ENCODE data around the gene NUDT16L1. TPM values are rescaled to one million over a fixed set of nuclear protein-coding genes. Genes with fewer than 3 reads are reported as not detected.

NUDT16L1 gene
- total RNA-seq, 1 experiment from 2014 or later = 63.5 TPM

DNA sequence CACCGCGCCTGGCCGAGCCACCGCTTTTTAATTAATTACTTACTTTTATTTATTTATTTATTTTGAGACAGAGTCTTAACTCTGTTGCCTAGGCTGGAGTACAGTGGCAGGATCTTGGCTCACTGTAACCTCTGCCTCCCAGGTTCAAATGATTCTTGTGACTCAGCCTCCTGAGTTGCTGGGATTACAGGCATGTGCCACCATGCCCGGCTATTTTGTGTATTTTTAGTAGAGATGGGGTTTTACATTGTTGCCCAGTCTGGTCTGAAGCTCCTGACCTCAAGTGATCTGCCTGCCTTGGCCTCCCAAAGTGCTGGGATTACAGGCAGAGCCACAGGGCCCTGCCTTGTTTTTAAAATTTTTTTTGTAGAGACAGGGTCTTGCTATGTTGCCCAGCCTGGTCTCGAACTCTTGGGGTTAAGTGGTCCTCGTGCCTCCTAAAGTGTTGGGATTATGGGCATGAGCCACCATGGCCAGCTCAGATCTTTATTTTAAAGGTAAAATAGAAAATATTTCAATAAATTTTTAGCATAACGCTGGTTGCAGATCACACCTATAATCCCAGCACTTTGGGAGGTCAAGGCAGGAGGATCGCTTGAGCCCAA lies 18.3 kb upstream of the NUDT16L1 start:
- Histone ChIP-seq H3K27ac (no peak overlapping the region), H3K9me3 (replicated peaks) (no peaks in the 10 kb centered on the region), H3K36me3 (peaks cover 25% of the 10 kb centered on the region), H3K27me3 (replicated peaks) (no peaks in the 10 kb centered on the region), H3K4me1 (replicated peaks) (no peaks in the 10 kb centered on the region), H3K4me3 (no peak overlapping the region)
- no peak for DNase-seq (ENCODE audit: low read depth in 1 of 2, low spot score in 2 of 2)

DNA sequence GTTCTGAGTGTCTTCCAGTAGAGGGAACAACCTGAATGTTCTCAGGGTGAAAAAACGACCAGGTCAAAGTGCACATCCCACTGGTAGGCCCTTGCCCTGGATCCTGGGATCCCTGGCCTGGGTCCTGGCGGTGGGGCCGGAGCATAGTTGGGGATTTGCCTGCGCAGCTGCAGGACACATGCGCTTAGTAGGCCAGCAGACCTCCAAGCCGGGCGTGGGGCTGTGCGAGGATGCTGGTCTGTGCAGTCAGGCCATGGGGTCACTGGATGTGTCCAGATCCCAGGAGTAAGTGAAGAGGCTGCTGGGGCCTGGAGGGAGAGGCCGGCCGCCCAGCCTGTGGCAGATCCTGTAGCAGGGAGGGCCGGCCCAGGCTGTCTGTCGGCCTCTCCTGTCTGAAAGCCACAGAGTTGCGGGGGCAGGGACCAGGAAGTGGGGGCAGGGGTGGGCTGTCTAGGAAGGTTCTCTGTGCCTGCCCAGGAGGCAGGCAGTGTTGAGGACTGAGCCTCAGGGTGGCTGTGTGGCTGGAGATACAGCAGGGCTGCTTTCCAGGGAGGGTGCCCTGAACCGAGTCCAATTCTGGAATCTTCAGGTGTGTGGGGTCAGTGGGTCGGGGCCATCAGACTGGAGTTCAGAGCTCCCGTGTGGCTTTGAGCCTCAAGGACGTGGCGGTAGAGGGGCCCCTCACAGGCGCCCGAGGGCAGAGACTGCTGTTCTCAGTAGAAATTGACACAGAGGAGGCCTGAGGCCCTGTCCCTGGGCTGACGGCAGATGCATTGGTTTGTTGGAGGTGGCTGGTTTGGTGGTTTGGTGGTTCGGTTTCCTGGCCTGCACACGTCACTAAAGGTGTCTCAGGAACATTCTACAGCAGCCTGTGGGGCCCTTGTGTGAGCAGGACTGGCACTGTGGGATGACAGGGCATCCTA lies 17.2 kb upstream of the NUDT16L1 start:
- H3K4me1 ChIP-seq (replicated peaks) = no peaks in the 10 kb centered on the region
- no peak overlapping the region for H3K27ac ChIP-seq
- H3K36me3 ChIP-seq = peaks cover 30% of the 10 kb centered on the region
- H3K27me3 ChIP-seq (replicated peaks) = no peaks in the 10 kb centered on the region
- no peaks in the 10 kb centered on the region for H3K9me3 ChIP-seq (replicated peaks)
- no peak for DNase-seq (ENCODE audit: low read depth in 1 of 2, low spot score in 2 of 2)
- H3K4me3 ChIP-seq = no peak overlapping the region

- no peaks in the 10 kb centered on the region for H3K9me3 ChIP-seq (replicated peaks)
- no peak overlapping the region for H3K27ac ChIP-seq
- no peak overlapping the region for H3K4me3 ChIP-seq
- no peak for DNase-seq (ENCODE audit: low read depth in 1 of 2, low spot score in 2 of 2)
- no peaks in the 10 kb centered on the region for H3K27me3 ChIP-seq (replicated peaks)
- no peaks in the 10 kb centered on the region for H3K4me1 ChIP-seq (replicated peaks)
- peaks cover 37% of the 10 kb centered on the region for H3K36me3 ChIP-seq
Observed at GRCh38 chr16:4676831-4677230, 16.5 kb upstream of the NUDT16L1 start.

- Histone ChIP-seq H3K27ac (no peak overlapping the region), H3K36me3 (peaks cover 40% of the 10 kb centered on the region), H3K27me3 (replicated peaks) (no peaks in the 10 kb centered on the region), H3K4me3 (no peak overlapping the region), H3K4me1 (replicated peaks) (no peaks in the 10 kb centered on the region), H3K9me3 (replicated peaks) (no peaks in the 10 kb centered on the region)
- DNase-seq (ENCODE audit: low read depth in 1 of 2, low spot score in 2 of 2) = no peak
Observed at GRCh38 chr16:4677390-4677789, 16.0 kb upstream of the NUDT16L1 start.

DNA sequence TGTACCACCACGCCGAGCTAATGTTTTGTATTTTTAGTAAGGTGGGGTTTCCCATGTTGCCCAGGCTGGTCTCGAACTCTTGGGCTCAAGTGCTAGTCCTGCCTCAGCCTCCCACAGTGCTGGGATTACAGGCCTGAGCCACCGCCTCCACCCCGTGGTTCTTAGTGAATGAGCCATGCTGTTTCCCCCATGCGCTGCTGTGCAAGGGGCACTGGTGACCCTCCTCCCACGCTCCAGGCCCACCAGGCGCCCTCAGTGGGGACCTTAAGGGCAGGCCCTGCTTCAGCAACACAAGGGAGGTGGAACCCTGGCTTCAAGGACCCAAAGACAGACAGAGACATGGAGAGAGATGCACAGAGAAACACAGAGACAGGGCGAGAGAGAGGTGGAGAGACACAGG lies 15.4 kb upstream of the NUDT16L1 start:
- H3K27ac ChIP-seq = no peak overlapping the region
- H3K9me3 ChIP-seq (replicated peaks) = no peaks in the 10 kb centered on the region
- no peaks in the 10 kb centered on the region for H3K4me1 ChIP-seq (replicated peaks)
- no peak for DNase-seq (ENCODE audit: low read depth in 1 of 2, low spot score in 2 of 2)
- no peak overlapping the region for H3K4me3 ChIP-seq
- peaks cover 46% of the 10 kb centered on the region for H3K36me3 ChIP-seq
- H3K27me3 ChIP-seq (replicated peaks) = no peaks in the 10 kb centered on the region

GRCh38 chr16:4678596-4678995 lies 14.8 kb upstream of the NUDT16L1 start:
- no peak overlapping the region for H3K27ac ChIP-seq
- no peaks in the 10 kb centered on the region for H3K9me3 ChIP-seq (replicated peaks)
- no peak overlapping the region for H3K4me3 ChIP-seq
- no peaks in the 10 kb centered on the region for H3K27me3 ChIP-seq (replicated peaks)
- H3K36me3 ChIP-seq = peaks cover 48% of the 10 kb centered on the region
- H3K4me1 ChIP-seq (replicated peaks) = no peaks in the 10 kb centered on the region
- no peak for DNase-seq (ENCODE audit: low read depth in 1 of 2, low spot score in 2 of 2)

DNA sequence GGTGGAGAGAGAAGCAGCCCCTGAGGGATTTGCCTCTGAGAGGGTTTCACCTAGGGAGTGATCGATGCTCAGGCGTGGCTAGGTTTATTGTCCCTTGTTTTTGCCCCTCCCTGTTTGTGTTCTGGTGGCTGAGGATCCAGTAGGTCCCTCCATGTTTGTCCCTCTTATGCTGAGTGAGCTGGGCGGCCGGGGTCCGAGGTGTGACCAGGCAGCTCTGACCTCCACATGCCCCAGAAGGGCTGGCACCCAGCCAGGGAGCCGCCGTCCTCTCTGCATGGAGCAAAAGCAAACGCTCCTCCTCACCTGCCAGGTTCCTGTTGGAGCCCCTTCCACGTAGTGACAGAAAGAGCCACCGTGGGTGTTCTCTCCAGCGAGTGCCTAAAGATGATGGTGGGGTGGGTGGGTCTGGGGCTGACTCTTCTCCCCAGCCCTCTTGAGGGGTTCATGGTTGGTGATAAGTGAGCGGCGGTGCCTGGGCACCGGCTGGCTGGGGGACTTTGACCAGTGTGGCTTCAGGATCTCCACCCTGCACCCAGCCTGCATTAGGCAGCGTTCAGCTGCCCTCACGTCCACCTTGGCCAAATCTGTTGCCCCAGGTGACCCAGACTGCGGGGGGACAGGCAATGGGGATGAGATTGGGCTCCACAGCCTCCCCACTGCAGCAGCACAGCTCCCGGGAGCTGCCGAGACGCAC lies 14.1 kb upstream of the NUDT16L1 start:
- no peak for DNase-seq (ENCODE audit: low read depth in 1 of 2, low spot score in 2 of 2)
- no peaks in the 10 kb centered on the region for H3K4me1 ChIP-seq (replicated peaks)
- no peak overlapping the region for H3K4me3 ChIP-seq
- H3K27ac ChIP-seq = no peak overlapping the region
- peaks cover 50% of the 10 kb centered on the region for H3K36me3 ChIP-seq
- no peaks in the 10 kb centered on the region for H3K9me3 ChIP-seq (replicated peaks)
- H3K27me3 ChIP-seq (replicated peaks) = no peaks in the 10 kb centered on the region

DNA sequence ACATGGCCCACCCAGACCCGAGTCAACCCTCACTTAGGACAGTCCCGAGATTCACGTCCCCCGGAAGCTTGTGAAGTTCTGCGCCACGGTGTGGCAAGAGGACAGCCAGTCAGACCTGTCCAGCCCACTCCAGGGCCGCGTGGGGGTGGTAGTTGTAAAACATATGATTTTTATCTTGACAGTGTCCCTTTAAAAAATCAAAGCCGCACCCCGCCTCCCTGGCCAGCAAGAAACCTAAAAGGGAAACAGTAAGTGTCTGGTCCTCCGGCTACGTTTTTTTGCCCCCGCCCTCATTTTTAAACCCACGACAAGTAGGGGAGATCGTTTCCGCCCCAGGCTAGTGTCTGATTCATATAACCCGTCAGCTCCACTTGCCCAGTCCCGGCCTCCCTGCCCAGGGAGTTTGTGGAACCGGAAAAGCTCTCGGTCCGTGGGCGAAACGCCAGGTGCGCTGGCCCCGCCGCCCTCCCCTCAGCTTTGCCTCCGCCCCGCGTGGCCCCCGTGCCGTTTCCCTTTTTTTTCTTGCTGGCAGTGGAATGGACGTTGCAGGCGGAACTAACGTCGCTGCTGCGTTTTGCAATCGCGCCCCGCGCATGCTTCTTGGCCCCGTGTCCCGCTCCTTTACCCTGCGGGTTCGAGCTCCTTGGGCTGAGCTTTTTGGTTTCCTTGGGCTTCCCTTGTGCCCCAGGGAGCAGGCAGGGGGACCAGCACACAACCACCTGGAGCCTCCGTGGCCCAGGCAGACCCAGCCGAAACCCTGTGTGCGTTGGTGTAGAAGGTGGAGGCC lies 13.3 kb upstream of the NUDT16L1 start:
- Histone ChIP-seq H3K36me3 (peaks cover 55% of the 10 kb centered on the region), H3K27ac (no peak overlapping the region), H3K4me1 (replicated peaks) (no peaks in the 10 kb centered on the region), H3K4me3 (no peak overlapping the region), H3K9me3 (replicated peaks) (no peaks in the 10 kb centered on the region), H3K27me3 (replicated peaks) (no peaks in the 10 kb centered on the region)
- DNase-seq (ENCODE audit: low read depth in 1 of 2, low spot score in 2 of 2) = no peak

GRCh38 chr16:4680673-4681470 lies 12.5 kb upstream of the NUDT16L1 start:
- Histone ChIP-seq H3K27me3 (replicated peaks) (no peaks in the 10 kb centered on the region), H3K4me3 (no peak overlapping the region), H3K36me3 (peaks cover 58% of the 10 kb centered on the region), H3K4me1 (replicated peaks) (no peaks in the 10 kb centered on the region), H3K27ac (no peak overlapping the region), H3K9me3 (replicated peaks) (no peaks in the 10 kb centered on the region)
- DNase-seq (ENCODE audit: low read depth in 1 of 2, low spot score in 2 of 2) = no peak

GRCh38 chr16:4681471-4682083 lies 11.8 kb upstream of the NUDT16L1 start:
- DNase-seq (ENCODE audit: low read depth in 1 of 2, low spot score in 2 of 2) = no peak
- H3K27me3 ChIP-seq (replicated peaks) = no peaks in the 10 kb centered on the region
- no peaks in the 10 kb centered on the region for H3K9me3 ChIP-seq (replicated peaks)
- no peak overlapping the region for H3K27ac ChIP-seq
- H3K4me1 ChIP-seq (replicated peaks) = no peaks in the 10 kb centered on the region
- H3K36me3 ChIP-seq = peaks cover 58% of the 10 kb centered on the region
- no peak overlapping the region for H3K4me3 ChIP-seq

- Histone ChIP-seq H3K9me3 (replicated peaks) (no peaks in the 10 kb centered on the region), H3K4me1 (replicated peaks) (no peaks in the 10 kb centered on the region)
Observed at GRCh38 chr16:4682084-4682591, 11.2 kb upstream of the NUDT16L1 start.

DNA sequence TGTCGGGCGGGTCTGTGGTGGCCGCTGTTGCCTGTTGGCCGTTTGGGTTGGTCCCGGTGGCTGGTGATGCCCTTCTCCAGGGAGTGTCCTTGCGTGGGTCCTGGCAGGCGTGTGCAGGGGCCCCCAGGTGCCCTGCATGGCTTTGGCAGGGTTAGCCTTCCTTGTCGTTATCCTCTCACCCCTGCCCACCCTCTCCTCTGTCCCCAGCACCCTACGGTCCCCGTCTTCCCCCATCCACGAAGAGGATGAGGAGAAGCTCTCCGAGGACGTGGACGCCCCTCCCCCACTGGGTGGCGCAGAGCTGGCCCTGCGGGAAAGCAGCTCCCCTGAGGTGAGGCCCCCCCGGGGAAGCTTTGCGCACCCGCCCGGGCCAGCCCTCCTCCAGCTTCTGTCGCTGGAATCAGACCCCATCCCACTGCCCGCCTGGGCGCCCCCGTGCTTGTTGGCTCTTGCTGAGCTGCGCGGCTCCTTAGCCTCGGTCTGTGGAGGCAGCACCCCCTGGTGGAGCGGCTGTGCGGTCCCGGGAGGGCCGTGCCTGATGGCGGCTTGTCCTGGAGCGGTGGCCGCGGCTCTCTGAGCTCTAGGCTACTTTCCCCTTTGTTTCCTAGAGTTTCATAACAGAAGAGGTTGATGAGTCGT lies 10.6 kb upstream of the NUDT16L1 start:
- Histone ChIP-seq H3K36me3 (peaks cover 67% of the 10 kb centered on the region), H3K9me3 (replicated peaks) (no peaks in the 10 kb centered on the region), H3K4me3 (no peak overlapping the region), H3K27me3 (replicated peaks) (no peaks in the 10 kb centered on the region), H3K27ac (no peak overlapping the region), H3K4me1 (replicated peaks) (no peaks in the 10 kb centered on the region)
- no peak for DNase-seq (ENCODE audit: low read depth in 1 of 2, low spot score in 2 of 2)

More at GRCh38 chr16:4682084-4682591, 11.2 kb upstream of the NUDT16L1 start:
- no peak overlapping the region for H3K27ac ChIP-seq
- no peak overlapping the region for H3K4me3 ChIP-seq
- no peaks in the 10 kb centered on the region for H3K27me3 ChIP-seq (replicated peaks)
- no peak for DNase-seq (ENCODE audit: low read depth in 1 of 2, low spot score in 2 of 2)
- H3K36me3 ChIP-seq = peaks cover 63% of the 10 kb centered on the region

All from SJSA1 (cell line).